K562 (cell line): ENCODE results near the gene CSNK1A1. TPM values are rescaled to one million over a fixed set of nuclear protein-coding genes. Genes with fewer than 3 reads are reported as not detected.

Experiments used
- ARID1B ChIP-seq: fragments of 450-650 bp; IDR thresholded peaks from 2 replicates; pipeline ENCODE4 v1.6.1; 2016; ENCODE audit warnings: antibody characterized with exemption, mild to moderate bottlenecking, inconsistent platforms
- BACH1 ChIP-seq: fragments of 200-800 bp; sonication (Bioruptor generic); IDR thresholded peaks from 2 replicates; pipeline ENCODE4 v1.6.1; 2016; ENCODE audit warnings: missing genetic modification characterization, missing compliant biosample characterization
- C11orf30 ChIP-seq: fragments of 450-650 bp; IDR thresholded peaks from 2 replicates; pipeline ENCODE4 v1.6.1; 2016; ENCODE audit warnings: low read depth, mild to moderate bottlenecking
- CBFA2T2 ChIP-seq: fragments of 450-650 bp; conservative IDR thresholded peaks from 2 replicates; pipeline ENCODE4 v1.6.1; 2017; ENCODE audit warnings: mild to moderate bottlenecking
- DDX20 ChIP-seq: fragments of 450-650 bp; IDR thresholded peaks from 2 replicates; pipeline ENCODE4 v1.6.1; 2016; ENCODE audit warnings: missing genetic modification characterization, low read depth, mild to moderate bottlenecking, missing compliant biosample characterization, moderate library complexity
- EP400 ChIP-seq: fragments of 450-650 bp; IDR thresholded peaks from 2 replicates; pipeline ENCODE4 v1.6.1; 2017; ENCODE audit warnings: antibody characterized with exemption, mild to moderate bottlenecking, moderate library complexity
- FIP1L1 ChIP-seq: fragments of 200-400 bp; formaldehyde crosslinking; IDR thresholded peaks from 2 replicates; pipeline ENCODE4 v1.6.1; 2018; ENCODE audit warnings: mild to moderate bottlenecking, low read depth, low read length; ENCODE audit not compliant: poor library complexity, severe bottlenecking
- HINFP ChIP-seq: fragments of 450-650 bp; conservative IDR thresholded peaks from 2 replicates; pipeline ENCODE4 v1.6.1; 2016; ENCODE audit warnings: missing genetic modification characterization, low read depth, mild to moderate bottlenecking, control low read depth, missing compliant biosample characterization
- MAFF ChIP-seq: IDR thresholded peaks from 2 replicates; pipeline ENCODE4 v1.6.1; 2012; ENCODE audit warnings: low read length, improper control_type of control experiment
- MAFG ChIP-seq: fragments of 450-650 bp; conservative IDR thresholded peaks from 2 replicates; pipeline ENCODE4 v1.6.1; 2016; ENCODE audit warnings: missing genetic modification characterization, missing compliant biosample characterization
- NR2C1 ChIP-seq, 2 experiments: fragments of 450-650 bp; IDR thresholded peaks; 2 replicates each; pipeline ENCODE4 v1.6.1; 2017; ENCODE audit warnings: mild to moderate bottlenecking in 2 of 2, antibody characterized with exemption in 1 of 2, inconsistent platforms in 1 of 2, missing compliant biosample characterization in 1 of 2, missing genetic modification characterization in 1 of 2
- RBM25 ChIP-seq: fragments of 200-400 bp; formaldehyde crosslinking; IDR thresholded peaks from 2 replicates; pipeline ENCODE4 v1.6.1; 2018; ENCODE audit warnings: low read length, low read depth, moderate library complexity; ENCODE audit not compliant: severe bottlenecking
- RCOR1 ChIP-seq, 2 experiments: IDR thresholded peaks; 2 replicates each; pipeline ENCODE4 v1.6.1; 2012; ENCODE audit warnings: low read depth in 2 of 2, low read length in 2 of 2, borderline replicate concordance in 1 of 2, improper control_type of control experiment in 1 of 2
- TEAD2 ChIP-seq: fragments of 450-650 bp; IDR thresholded peaks from 2 replicates; pipeline ENCODE4 v1.6.1; 2016; ENCODE audit warnings: missing genetic modification characterization, control low read depth, missing compliant biosample characterization
- ZBTB12 ChIP-seq: fragments of 250-450 bp; sonication (Bioruptor Pico); IDR thresholded peaks from 2 replicates; pipeline ENCODE4 v1.4.0; 2020
- ZNF398 ChIP-seq: fragments of 250-450 bp; sonication (Bioruptor Pico); IDR thresholded peaks from 2 replicates; pipeline ENCODE4 v1.8.0; 2021; ENCODE audit warnings: moderate library complexity, mild to moderate bottlenecking, inconsistent platforms
- polyA plus RNA-seq, 8 experiments: library from polyadenylated mRNA; depleted of rRNA in 4 of 8; stranded (reverse) in 5 of 8; unstranded in 3 of 8; fragments of >200 nt; fragmentation: Nextera tagmentation in 2 of 8; fragmentation: Illumina TruSeq in 1 of 8; extraction: Ambion mirVana in 2 of 8; extraction: Trizol in 1 of 8; gene quantifications; 2 replicates each; pipeline versions ENCODE4 v1.2.1 to v1.2.3, GENCODE V29; 2011 to 2014; ENCODE audit warnings: inconsistent platforms in 1 of 8, missing spikeins in 1 of 8
- total RNA-seq, 7 experiments: library from RNA; depleted of rRNA in 6 of 7; stranded (reverse); fragments of >200 nt in 6 of 7; fragmentation: Illumina TruSeq in 2 of 7; extraction: Trizol in 2 of 7; gene quantifications; 2 replicates each; pipeline versions ENCODE4 v1.2.1 to v1.2.3, GENCODE V29; 2011 to 2021; ENCODE audit warnings: low replicate concordance in 1 of 7

Gene CSNK1A1
- total and polyA plus RNA-seq, 9 of the 15 experiments (the other 6 are each of a cell fraction or from before 2014, with no cell fraction given) = 49.1 to 196 (median 154) TPM

- TF ChIP-seq ZNF398 (CRISPR knock-in tag) = no peak
- no peak for TF ChIP-seq DDX20
- no peak for TF ChIP-seq FIP1L1
- TF ChIP-seq RBM25 = peak; percentile 32
- TF ChIP-seq BACH1 (tag) = peak; percentile 54; the same call in 1 of the 2 replicates
- TF ChIP-seq NR2C1 (IDR thresholded peaks at IDR 0.05) = no peak
- peak; percentile 45; the same call in 1 of the 2 replicates for TF ChIP-seq NR2C1 (tag; IDR thresholded peaks at IDR 0.05)
- no peak for TF ChIP-seq RCOR1 (IDR thresholded peaks at IDR 0.05; ENCODE audit: borderline replicate concordance in 1 of 2, low read depth in 2 of 2, low read length in 2 of 2)
- TF ChIP-seq TEAD2 (tag) = peak; percentile 7; the same call in 1 of the 2 replicates
- no peak for TF ChIP-seq ZBTB12
- peak; percentile 23; the same call in 1 of the 2 replicates for TF ChIP-seq CBFA2T2
- peak; percentile 84 for TF ChIP-seq MAFG
- TF ChIP-seq HINFP (tag) = 0 out of 2 replicates have a peak, but pooled peaks have one; percentile 7
- TF ChIP-seq EP400 = 0 out of 2 replicates have a peak, but pooled peaks have one; percentile 7
- TF ChIP-seq ARID1B = 0 out of 2 replicates have a peak, but pooled peaks have one; percentile 9
- TF ChIP-seq MAFF = peak; percentile 86
- TF ChIP-seq C11orf30 = peak; percentile 92
- TF ChIP-seq, all 486 proteins: peak for 33
Measured at GRCh38 chr5:149447373-149448367, 103.6 kb downstream of the CSNK1A1 start (continued).
